Prostate gland (tissue), 2 donors: ENCODE data around the gene FARP1.

Experiments used
- CTCF ChIP-seq, 4 experiments: fragments of 200-600 bp in 2 of 4; fragments of 450-650 bp in 2 of 4; sonication (generic) in 2 of 4; IDR thresholded peaks; 1 replicate in 3 of 4; 2 replicates in 1 of 4; pipeline ENCODE4 v1.5.1; 2016 to 2019; ENCODE audit warnings: antibody characterized with exemption in 4 of 4, mild to moderate bottlenecking in 2 of 4, moderate library complexity in 2 of 4
- POLR2AphosphoS5 ChIP-seq: sonication (generic); formaldehyde crosslinking; IDR thresholded peaks from one replicate; pipeline ENCODE4 v1.6.1; 2017; ENCODE audit warnings: antibody characterized with exemption

GRCh38 chr13:98097749-98098148, 45.1 kb upstream of the FARP1 start:
- TF ChIP-seq CTCF (IDR thresholded peaks at IDR 0.05) (no peak), POLR2AphosphoS5 (no peak)
